Smooth muscle cell (in vitro differentiated cells): ENCODE data around the gene ZFP92. TPM values are rescaled to one million over a fixed set of nuclear protein-coding genes. Genes with fewer than 3 reads are reported as not detected.

ENCODE experiments used
- DNase-seq: peaks from one replicate; lab custom pipeline; 2025; ENCODE audit not compliant: unreplicated experiment; lab: John Stamatoyannopoulos, UW
- H2AFZ ChIP-seq: fragments of 200-600 bp; sonication (generic); 2 replicates; pipeline ENCODE4 v1.6.0; 2016; ENCODE audit warnings: antibody characterized with exemption, low read depth, mild to moderate bottlenecking
- H3F3A ChIP-seq: fragments of 200-600 bp; sonication (generic); 2 replicates; pipeline ENCODE4 v1.6.0; 2017; ENCODE audit warnings: antibody characterized with exemption, low read depth
- H3K27ac ChIP-seq: fragments of 200-600 bp; sonication (generic); 2 replicates; pipeline ENCODE4 v1.5.1; 2016; ENCODE audit warnings: low read depth, mild to moderate bottlenecking
- H3K27me3 ChIP-seq: fragments of 200-600 bp; sonication (generic); 2 replicates; pipeline ENCODE4 v1.6.1; 2016; ENCODE audit warnings: low read depth, mild to moderate bottlenecking
- H3K36me3 ChIP-seq: fragments of 200-600 bp; sonication (generic); 2 replicates; pipeline ENCODE4 v1.5.1; 2016; ENCODE audit warnings: low read depth
- H3K4me1 ChIP-seq: fragments of 200-600 bp; sonication (generic); 2 replicates; pipeline ENCODE4 v1.5.1; 2016; ENCODE audit warnings: low read depth
- H3K4me2 ChIP-seq: fragments of 200-600 bp; sonication (generic); 2 replicates; pipeline ENCODE4 v1.6.0; 2016; ENCODE audit warnings: mild to moderate bottlenecking
- H3K4me3 ChIP-seq: fragments of 200-600 bp; sonication (generic); 2 replicates; pipeline ENCODE4 v1.5.1; 2016; ENCODE audit warnings: mild to moderate bottlenecking
- H3K79me2 ChIP-seq: fragments of 200-600 bp; sonication (generic); 2 replicates; pipeline ENCODE4 v1.6.0; 2016; ENCODE audit warnings: low read depth, mild to moderate bottlenecking
- H3K9ac ChIP-seq: fragments of 200-600 bp; sonication (generic); 2 replicates; pipeline ENCODE4 v1.6.0; 2016; ENCODE audit warnings: low read depth
- H3K9me3 ChIP-seq: fragments of 200-600 bp; sonication (generic); replicated peaks from 2 replicates; pipeline ENCODE4 v1.5.1; 2016; ENCODE audit warnings: low read depth
- H4K20me1 ChIP-seq: fragments of 200-600 bp; sonication (generic); 2 replicates; pipeline ENCODE4 v1.6.0; 2016; ENCODE audit warnings: low read depth
- CTCF ChIP-seq: fragments of 200-600 bp; sonication (generic); IDR thresholded peaks from 2 replicates; pipeline ENCODE4 v1.5.1; 2017; ENCODE audit warnings: borderline replicate concordance, mild to moderate bottlenecking, antibody characterized with exemption; ENCODE audit not compliant: insufficient read depth, poor library complexity, severe bottlenecking
- WGBS: methylation state at CpG from one replicate; pipeline ENCODE4 v1.1.7; 2016; ENCODE audit warnings: low lambda C conversion rate; 5-methylcytosine and 5-hydroxymethylcytosine counted together
- polyA plus RNA-seq: library from polyadenylated mRNA; unstranded; fragments of >200 nt; fragmentation: Nextera tagmentation; extraction: Ambion mirVana; gene quantifications from 2 replicates; pipeline ENCODE4 v1.2.1, GENCODE V29; 2016
- total RNA-seq: library from RNA; depleted of rRNA; stranded (reverse); fragments of >200 nt; gene quantifications from 2 replicates; pipeline ENCODE4 v1.2.3, GENCODE V29; 2014

ZFP92 gene
- total and polyA plus RNA-seq, 2 experiments from 2014 or later = 0.73 to 1.3 TPM

- 72% methylated on average over 3 of the region's 3 CpGs for whole genome bisulfite sequencing
- H3K9ac ChIP-seq = no peak overlapping the region
- no peaks in the 10 kb centered on the region for H3K36me3 ChIP-seq
- H3K9me3 ChIP-seq = no peaks in the 10 kb centered on the region
- no peak overlapping the region for H3K4me2 ChIP-seq
- no peak for DNase-seq
- H3K27me3 ChIP-seq = no peaks in the 10 kb centered on the region
- no peak for TF ChIP-seq CTCF
- no peak overlapping the region for H3K27ac ChIP-seq
- H4K20me1 ChIP-seq = no peaks in the 10 kb centered on the region
- no peak overlapping the region for H3K4me3 ChIP-seq
- no peaks in the 10 kb centered on the region for H3F3A ChIP-seq
- no peaks in the 10 kb centered on the region for H3K4me1 ChIP-seq
- H2AFZ ChIP-seq = no peak overlapping the region
- no peaks in the 10 kb centered on the region for H3K79me2 ChIP-seq
Observed at GRCh38 chrX:153366119-153366518, 45.2 kb upstream of the ZFP92 start.

- DNase-seq = no peak
- TF ChIP-seq CTCF = no peak
- 81% methylated on average over 5 of the region's 5 CpGs for WGBS
- H3K79me2 ChIP-seq = no peaks in the 10 kb centered on the region
- H3K27ac ChIP-seq = no peak overlapping the region
- H3K36me3 ChIP-seq = no peaks in the 10 kb centered on the region
- H3K9me3 ChIP-seq = no peaks in the 10 kb centered on the region
- no peak overlapping the region for H3K9ac ChIP-seq
- no peak overlapping the region for H2AFZ ChIP-seq
- H3K27me3 ChIP-seq = no peaks in the 10 kb centered on the region
- no peak overlapping the region for H3K4me2 ChIP-seq
- H3F3A ChIP-seq = no peaks in the 10 kb centered on the region
- no peaks in the 10 kb centered on the region for H4K20me1 ChIP-seq
- no peaks in the 10 kb centered on the region for H3K4me1 ChIP-seq
- H3K4me3 ChIP-seq = no peak overlapping the region
Observed at GRCh38 chrX:153366878-153367538, 44.3 kb upstream of the ZFP92 start.

GRCh38 chrX:153370293-153371055 is 40.8 kb upstream of the ZFP92 start:
- no peak for TF ChIP-seq CTCF
- H3F3A ChIP-seq = no peaks in the 10 kb centered on the region
- WGBS = 70% methylated on average over 8 of the region's 8 CpGs
- no peak for DNase-seq
- H3K4me1 ChIP-seq = no peaks in the 10 kb centered on the region
- no peaks in the 10 kb centered on the region for H3K9me3 ChIP-seq
- H3K4me2 ChIP-seq = no peak overlapping the region
- H3K36me3 ChIP-seq = no peaks in the 10 kb centered on the region
- H3K79me2 ChIP-seq = no peaks in the 10 kb centered on the region
- no peak overlapping the region for H3K4me3 ChIP-seq
- H3K9ac ChIP-seq = no peak overlapping the region
- peak overlapping the region; percentile 77 for H3K27ac ChIP-seq
- H3K27me3 ChIP-seq = no peaks in the 10 kb centered on the region
- H2AFZ ChIP-seq = no peak overlapping the region
- no peaks in the 10 kb centered on the region for H4K20me1 ChIP-seq
